H1 (cell line): ENCODE results near the gene GPR39. TPM values are rescaled to one million over a fixed set of nuclear protein-coding genes. Genes with fewer than 3 reads are reported as not detected.

ENCODE experiments used
- CTCF ChIA-PET: fragments of 300-600 bp; sonication (Branson Sonifier 250); formaldehyde crosslinking; loops from one replicate; lab custom pipeline; 2021; ENCODE audit not compliant: partially characterized antibody; lab: Charles Lee
- POLR2A ChIA-PET: fragments of 300-600 bp; sonication (Branson Sonifier 250); formaldehyde crosslinking; loops from one replicate; lab custom pipeline; 2021; ENCODE audit warnings: inconsistent platforms; ENCODE audit not compliant: partially characterized antibody; lab: Charles Lee
- DNase-seq, 2 experiments: peaks; one replicate each; pipeline versions ENCODE4 v3.0.0 to v3.0.0-alpha.2; 2010 to 2022; ENCODE audit warnings: low spot score in 2 of 2, low read depth in 1 of 2, mixed read lengths in 1 of 2
- FAIRE-seq: peaks from 2 replicates; lab custom pipeline; 2011; peaks lifted over from hg19 to GRCh38; lab: Jason Lieb, UNC
- H2AFZ ChIP-seq: 2 replicates; pipeline ENCODE4 v1.8.1; 2012; ENCODE audit warnings: low read length, inconsistent platforms
- H2AK5ac ChIP-seq: 2 replicates; pipeline ENCODE4 v1.6.1; 2013; ENCODE audit warnings: low read depth, low read length
- H2BK120ac ChIP-seq: replicated peaks from 2 replicates; pipeline ENCODE3; 2013; ENCODE audit warnings: low read depth, low read length, inconsistent platforms
- H2BK12ac ChIP-seq: 2 replicates; pipeline ENCODE4 v1.6.1; 2013; ENCODE audit warnings: low read depth, low read length
- H2BK15ac ChIP-seq: 2 replicates; pipeline ENCODE4 v1.6.1; 2013; ENCODE audit warnings: low read length
- H2BK20ac ChIP-seq: 2 replicates; pipeline ENCODE4 v1.6.1; 2013; ENCODE audit warnings: low read length
- H2BK5ac ChIP-seq: 2 replicates; pipeline ENCODE4 v1.6.1; 2013; ENCODE audit warnings: low read depth, low read length
- H3K14ac ChIP-seq: 2 replicates; pipeline ENCODE4 v1.6.1; 2013; ENCODE audit warnings: inconsistent platforms; ENCODE audit not compliant: insufficient read length
- H3K18ac ChIP-seq: 2 replicates; pipeline ENCODE4 v1.6.1; 2013; ENCODE audit warnings: low read length; ENCODE audit errors: extremely low read depth
- H3K23ac ChIP-seq: 2 replicates; pipeline ENCODE4 v1.6.1; 2013; ENCODE audit warnings: inconsistent platforms; ENCODE audit not compliant: insufficient read length
- H3K23me2 ChIP-seq: 2 replicates; pipeline ENCODE4 v1.6.1; 2013; ENCODE audit warnings: low read depth, low read length
- H3K27ac ChIP-seq: 2 replicates; pipeline ENCODE4 v1.6.1; 2011; ENCODE audit warnings: low read depth, low read length, inconsistent platforms
- H3K27me3 ChIP-seq, 4 experiments: replicated peaks in 1 of 4; 1 replicate in 1 of 4; 2 replicates in 3 of 4; pipeline versions ENCODE4 v1.6.1 to v1.8.1; 2011 to 2013; ENCODE audit warnings: low read length in 3 of 4, mild to moderate bottlenecking in 3 of 4, inconsistent platforms in 2 of 4, mixed read lengths in 2 of 4, moderate library complexity in 1 of 4; ENCODE audit not compliant: control insufficient read depth in 3 of 4, insufficient read depth in 3 of 4; ENCODE audit errors: extremely low read depth in 1 of 4
- H3K36me3 ChIP-seq, 4 experiments: 2 replicates each; pipeline versions ENCODE4 v1.6.1 to v1.8.1; 2011 to 2013; ENCODE audit warnings: mild to moderate bottlenecking in 4 of 4, low read length in 3 of 4, moderate library complexity in 2 of 4, control low read depth in 1 of 4, inconsistent platforms in 1 of 4; ENCODE audit not compliant: insufficient read depth in 4 of 4, control insufficient read depth in 2 of 4
- H3K4ac ChIP-seq: replicated peaks from 2 replicates; pipeline ENCODE3; 2013; ENCODE audit warnings: low read length, low read depth, mixed read lengths, inconsistent platforms; ENCODE audit not compliant: insufficient read length
- H3K4me1 ChIP-seq, 4 experiments: replicated peaks in 1 of 4; 1 replicate in 1 of 4; 2 replicates in 3 of 4; pipeline versions ENCODE4 v1.6.1 to v1.8.1; 2011 to 2013; ENCODE audit warnings: low read length in 3 of 4, inconsistent platforms in 2 of 4, mixed read lengths in 1 of 4; ENCODE audit not compliant: insufficient read depth in 4 of 4, control insufficient read depth in 3 of 4
- H3K4me2 ChIP-seq, 2 experiments: 2 replicates each; pipeline versions ENCODE4 v1.6.1 to v1.8.1; 2011 to 2013; ENCODE audit warnings: low read depth in 2 of 2, low read length in 2 of 2, control low read depth in 1 of 2, inconsistent platforms in 1 of 2, mild to moderate bottlenecking in 1 of 2; ENCODE audit not compliant: insufficient read depth in 1 of 2
- H3K4me3 ChIP-seq, 4 experiments: fragments of 200-600, 300-600 bp in 1 of 4; sonication (generic), shearing (Covaris generic), sonication (Bioruptor Twin) in 1 of 4; 2 replicates each; pipeline versions ENCODE4 v1.5.1 to v1.8.1; 2011 to 2016; ENCODE audit warnings: low read length in 4 of 4, low read depth in 3 of 4, control low read depth in 2 of 4, inconsistent platforms in 2 of 4, mild to moderate bottlenecking in 2 of 4, mixed read lengths in 1 of 4, moderate library complexity in 1 of 4; ENCODE audit not compliant: insufficient read depth in 2 of 4; ENCODE audit errors: extremely low read depth in 1 of 4
- H3K56ac ChIP-seq: replicated peaks from 2 replicates; pipeline ENCODE3; 2013; ENCODE audit warnings: low read depth, mild to moderate bottlenecking, mixed read lengths, low read length, inconsistent platforms; ENCODE audit not compliant: insufficient read length
- H3K79me1 ChIP-seq: 2 replicates; pipeline ENCODE4 v1.6.1; 2013; ENCODE audit warnings: low read depth, low read length, control low read depth
- H3K79me2 ChIP-seq, 2 experiments: 2 replicates each; pipeline versions ENCODE4 v1.6.1 to v1.8.1; 2012 to 2013; ENCODE audit warnings: low read length in 2 of 2, mild to moderate bottlenecking in 2 of 2, inconsistent platforms in 1 of 2; ENCODE audit not compliant: insufficient read depth in 2 of 2, control insufficient read depth in 1 of 2
- H3K9ac ChIP-seq, 4 experiments: replicated peaks in 1 of 4; 1 replicate in 1 of 4; 2 replicates in 3 of 4; pipeline versions ENCODE4 v1.6.1 to v1.8.1; 2011 to 2013; ENCODE audit warnings: low read depth in 3 of 4, low read length in 3 of 4, control low read depth in 2 of 4, mild to moderate bottlenecking in 2 of 4, moderate library complexity in 2 of 4, inconsistent platforms in 1 of 4; ENCODE audit errors: extremely low read depth in 1 of 4
- H3K9me3 ChIP-seq, 2 experiments: 2 replicates each; pipeline versions ENCODE4 v1.6.1 to v1.8.1; 2012 to 2013; ENCODE audit warnings: mild to moderate bottlenecking in 2 of 2, moderate library complexity in 2 of 2, control low read depth in 1 of 2, inconsistent platforms in 1 of 2, low read depth in 1 of 2, low read length in 1 of 2, mixed read lengths in 1 of 2; ENCODE audit not compliant: insufficient read depth in 2 of 2
- H4K20me1 ChIP-seq, 2 experiments: replicated peaks in 1 of 2; 2 replicates each; pipeline versions ENCODE3 to v1.8.1; 2011 to 2013; ENCODE audit warnings: inconsistent platforms in 2 of 2, low read length in 2 of 2, mild to moderate bottlenecking in 1 of 2; ENCODE audit not compliant: insufficient read depth in 2 of 2, control insufficient read depth in 1 of 2
- H4K5ac ChIP-seq: 2 replicates; pipeline ENCODE4 v1.6.1; 2013; ENCODE audit warnings: low read length, low read depth, mixed read lengths, inconsistent platforms; ENCODE audit not compliant: insufficient read length
- H4K8ac ChIP-seq: 2 replicates; pipeline ENCODE4 v1.8.0; 2013; ENCODE audit warnings: mild to moderate bottlenecking, moderate library complexity, low read length, inconsistent platforms; ENCODE audit not compliant: insufficient read depth; ENCODE audit errors: extremely low read depth
- H4K91ac ChIP-seq: replicated peaks from 2 replicates; pipeline ENCODE3; 2013; ENCODE audit warnings: low read length, mixed read lengths, inconsistent platforms; ENCODE audit not compliant: insufficient read length
- CBX5 ChIP-seq: fragments of 300-800, 300-1000 bp; sonication (generic); IDR thresholded peaks from 2 replicates; pipeline ENCODE4 v1.7.1; 2016; ENCODE audit warnings: antibody characterized with exemption, low read length, low read depth
- CHD2 ChIP-seq: IDR thresholded peaks from 2 replicates; pipeline ENCODE4 v1.6.1; 2012; ENCODE audit warnings: low read length, improper control_type of control experiment
- GABPA ChIP-seq: IDR thresholded peaks from 2 replicates; pipeline ENCODE4 v1.6.1; 2011; ENCODE audit warnings: mild to moderate bottlenecking, low read length, moderate library complexity, borderline replicate concordance; ENCODE audit not compliant: insufficient read depth
- HDAC6 ChIP-seq: IDR thresholded peaks from one replicate; pipeline ENCODE4 v1.7.1; 2012; ENCODE audit warnings: low read depth, mild to moderate bottlenecking, inconsistent platforms, low read length, moderate library complexity
- JUND ChIP-seq: IDR thresholded peaks from 2 replicates; pipeline ENCODE4 v1.6.1; 2011; ENCODE audit warnings: mild to moderate bottlenecking, improper control_type of control experiment, low read length
- KDM4A ChIP-seq: IDR thresholded peaks from one replicate; pipeline ENCODE4 v1.7.1; 2012; ENCODE audit warnings: low read depth, mild to moderate bottlenecking, moderate library complexity, low read length, inconsistent platforms; ENCODE audit not compliant: severe bottlenecking
- POLR2AphosphoS5 ChIP-seq: IDR thresholded peaks from 2 replicates; pipeline ENCODE4 v1.6.1; 2011; ENCODE audit warnings: low read depth, low read length
- RAD21 ChIP-seq, 2 experiments: IDR thresholded peaks in 1 of 2; conservative IDR thresholded peaks in 1 of 2; 2 replicates each; pipeline ENCODE4 v1.6.1; 2011; ENCODE audit warnings: low read depth in 2 of 2, low read length in 2 of 2, improper control_type of control experiment in 1 of 2, inconsistent platforms in 1 of 2, mild to moderate bottlenecking in 1 of 2, moderate library complexity in 1 of 2
- RFX5 ChIP-seq: IDR thresholded peaks from 2 replicates; pipeline ENCODE4 v1.6.1; 2011; ENCODE audit warnings: low read depth, low read length, improper control_type of control experiment, borderline replicate concordance
- SP4 ChIP-seq: IDR thresholded peaks from 2 replicates; pipeline ENCODE4 v1.6.1; 2012; ENCODE audit warnings: low read length, inconsistent platforms
- TBP ChIP-seq: IDR thresholded peaks from 2 replicates; pipeline ENCODE4 v1.6.1; 2011; ENCODE audit warnings: low read depth, low read length, improper control_type of control experiment
- TCF12 ChIP-seq: IDR thresholded peaks from 2 replicates; pipeline ENCODE4 v1.6.1; 2011; ENCODE audit warnings: low read depth, mild to moderate bottlenecking, low read length
- WGBS, 2 experiments: shearing (Covaris generic) in 1 of 2; methylation state at CpG; one replicate each; pipeline versions ENCODE4 v1.1.6 to v1.1.7; 2013 to 2015; ENCODE audit warnings: low lambda C conversion rate in 2 of 2, mixed read lengths in 2 of 2, inconsistent platforms in 1 of 2, low coverage in 1 of 2, missing lambda C conversion rate in 1 of 2; ENCODE audit not compliant: insufficient replicate concordance in 2 of 2, insufficient coverage in 1 of 2, insufficient read length in 1 of 2; ENCODE audit errors: extremely low coverage in 1 of 2, missing lambda C conversion rate in 1 of 2; 5-methylcytosine and 5-hydroxymethylcytosine counted together
- polyA plus RNA-seq, 7 experiments: library from polyadenylated mRNA; depleted of rRNA in 3 of 7; stranded (reverse) in 5 of 7; unstranded in 2 of 7; fragments of >200 nt in 5 of 7; fragments of 200-250 nt in 2 of 7; gene quantifications; 1 replicate in 5 of 7; 2 replicates in 1 of 7; 4 replicates in 1 of 7; pipeline versions ENCODE4 v1.2.1 to v1.2.3, GENCODE V29; 2011 to 2013; ENCODE audit warnings: missing spikeins in 2 of 7, mixed read lengths in 2 of 7
- total RNA-seq: library from RNA; stranded (reverse); fragmentation: NEBNext Ultra II Directional; extraction: Animal tissue kit (Norgen Biotek cat#: 25700); gene quantifications from 2 replicates; pipeline ENCODE4 v1.2.1, GENCODE V29; 2021

Gene GPR39
- total and polyA plus RNA-seq, 2 of the 8 experiments (the other 6 are each of a cell fraction or from before 2014, with no cell fraction given) = 0.63 to 2.7 TPM

GRCh38 chr2:132478461-132479105 lies 62.0 kb downstream of the GPR39 start:
- Histone ChIP-seq H4K91ac (no peak overlapping the region), H3K4me3 (no peak overlapping the region), H3K23me2 (no peaks in the 10 kb centered on the region), H3K9me3 (0 out of 4 replicates have a peak, but pooled peaks cover 0 to 3% of the 10 kb centered on the region in 2 experiments), H3K9ac (no peak overlapping the region), H3K27me3 (no peaks in the 10 kb centered on the region), H4K5ac (no peak overlapping the region), H3K4me2 (no peak overlapping the region), H2BK12ac (no peak overlapping the region), H3K79me2 (no peaks in the 10 kb centered on the region), H2BK5ac (no peak overlapping the region), H3K36me3 (no peaks in the 10 kb centered on the region), H2BK120ac (no peak overlapping the region), H2AK5ac (no peak overlapping the region), H3K23ac (no peak overlapping the region), H3K4ac (no peak overlapping the region), H3K56ac (no peak overlapping the region), H4K20me1 (no peaks in the 10 kb centered on the region), H3K18ac (no peak overlapping the region), H2BK20ac (no peak overlapping the region), H3K4me1 (no peaks in the 10 kb centered on the region), H2AFZ (no peak overlapping the region), H3K79me1 (no peaks in the 10 kb centered on the region), H3K27ac (no peak overlapping the region), H3K14ac (no peak overlapping the region), H2BK15ac (no peak overlapping the region), H4K8ac (no peak overlapping the region)
- POLR2A ChIA-PET = no interaction called here
- 85% methylated on average over 3 of the region's 3 CpGs; no CpG with 5 or more reads in 1 of the 2 experiments for WGBS, 2 experiments
- no peak for TF ChIP-seq SP4
- TF ChIP-seq HDAC6 = no peak
- no peak for TF ChIP-seq CBX5
- no peak for TF ChIP-seq GABPA
- TF ChIP-seq POLR2AphosphoS5 = no peak
- TF ChIP-seq TBP = no peak
- TF ChIP-seq TCF12 = no peak
- no peak for TF ChIP-seq CHD2
- TF ChIP-seq JUND = no peak
- TF ChIP-seq KDM4A = no peak
- no peak for TF ChIP-seq RFX5
- no peak for TF ChIP-seq RAD21 (IDR thresholded peaks at IDR 0.05 in 1 of 2, conservative IDR thresholded peaks at IDR 0.05 in 1 of 2; ENCODE audit: low read depth in 2 of 2, low read length in 2 of 2)
- no peak for DNase-seq
- FAIRE-seq = no peak
- CTCF ChIA-PET = interaction anchor here (0.8 kb wide), 1 partner anchor 30 kb away, joined by 3 read pairs; no protein-coding TSS in a partner anchor
